ENCODE results near the gene KAT14.
"Not testable (repeated sequence)": the region's sequence is repeated elsewhere in the genome, so short reads cannot be mapped to it uniquely, and the experiment has no call there.

Gene KAT14

GRCh38 chr20:18137412-18138265 is at the start of gene KAT14, which contains the start of gene PET117:
Gene KAT14, plus strand, starts transcription at chr20:18137863. Its CDS starts 4,798 bp downstream, at chr20:18142661.
Gene PET117, plus strand, starts transcription at chr20:18137863. Its CDS starts 93 bp downstream, at chr20:18137956.
- Mint-ChIP-seq H3K27ac (peak within 1 kb of the TSS; percentile 95), H3K9me3 (no peaks in the 10 kb centered on the region), H3K27me3 (no peaks in the 10 kb centered on the region), H3K4me3 (peak within 1 kb of the TSS; percentile 93), H3K36me3 (peaks cover 8% of the 10 kb centered on the region), H3K4me1 (peaks cover 27% of the 10 kb centered on the region)
- peak; percentile 94 for ATAC-seq

- H3K36me3 Mint-ChIP-seq, H3K9me3 Mint-ChIP-seq, H3K4me1 Mint-ChIP-seq, ATAC-seq, H3K27ac Mint-ChIP-seq, H3K4me3 Mint-ChIP-seq: not testable (repeated sequence)
- peaks cover 40% of the 10 kb centered on the region for H3K27me3 Mint-ChIP-seq
Measured at GRCh38 chr20:18088298-18088697, 49.4 kb upstream of the KAT14 start.

GRCh38 chr20:18088841-18089240 is 48.8 kb upstream of the KAT14 start:
- peaks cover 45% of the 10 kb centered on the region for H3K27me3 Mint-ChIP-seq
- H3K4me1 Mint-ChIP-seq, H3K9me3 Mint-ChIP-seq, H3K36me3 Mint-ChIP-seq, H3K27ac Mint-ChIP-seq, H3K4me3 Mint-ChIP-seq, ATAC-seq: not testable (repeated sequence)

GRCh38 chr20:18090044-18090443 is 47.6 kb upstream of the KAT14 start:
- Mint-ChIP-seq H3K27me3 (peaks cover 46% of the 10 kb centered on the region), H3K36me3 (no peaks in the 10 kb centered on the region), H3K27ac (no peak overlapping the region), H3K9me3 (no peaks in the 10 kb centered on the region), H3K4me1 (no peaks in the 10 kb centered on the region), H3K4me3 (no peak overlapping the region)
- no peak for ATAC-seq

GRCh38 chr20:18090477-18090876 is 47.2 kb upstream of the KAT14 start:
- peaks cover 46% of the 10 kb centered on the region for H3K27me3 Mint-ChIP-seq
- no peak overlapping the region for H3K4me3 Mint-ChIP-seq
- no peaks in the 10 kb centered on the region for H3K9me3 Mint-ChIP-seq
- no peak overlapping the region for H3K27ac Mint-ChIP-seq
- ATAC-seq = no peak
- no peaks in the 10 kb centered on the region for H3K4me1 Mint-ChIP-seq
- H3K36me3 Mint-ChIP-seq = no peaks in the 10 kb centered on the region

- ATAC-seq = no peak
- Mint-ChIP-seq H3K9me3 (no peaks in the 10 kb centered on the region), H3K4me3 (no peak overlapping the region), H3K27ac (no peak overlapping the region), H3K4me1 (no peaks in the 10 kb centered on the region), H3K27me3 (peaks cover 46% of the 10 kb centered on the region), H3K36me3 (no peaks in the 10 kb centered on the region)
Measured at GRCh38 chr20:18091623-18092022, 46.0 kb upstream of the KAT14 start.

- ATAC-seq = no peak
- H3K27me3 Mint-ChIP-seq = peaks cover 46% of the 10 kb centered on the region
- no peaks in the 10 kb centered on the region for H3K9me3 Mint-ChIP-seq
- H3K36me3 Mint-ChIP-seq = no peaks in the 10 kb centered on the region
- H3K4me3 Mint-ChIP-seq = no peak overlapping the region
- H3K4me1 Mint-ChIP-seq = no peaks in the 10 kb centered on the region
- H3K27ac Mint-ChIP-seq = no peak overlapping the region
Measured at GRCh38 chr20:18092890-18093289, 44.8 kb upstream of the KAT14 start.

- no peak overlapping the region for H3K4me3 Mint-ChIP-seq
- H3K27ac Mint-ChIP-seq = no peak overlapping the region
- no peak for ATAC-seq
- H3K4me1 Mint-ChIP-seq = no peaks in the 10 kb centered on the region
- H3K36me3 Mint-ChIP-seq = no peaks in the 10 kb centered on the region
- no peaks in the 10 kb centered on the region for H3K9me3 Mint-ChIP-seq
- peaks cover 41% of the 10 kb centered on the region for H3K27me3 Mint-ChIP-seq
Measured at GRCh38 chr20:18093388-18093787, 44.3 kb upstream of the KAT14 start.

GRCh38 chr20:18094191-18094590 is 43.5 kb upstream of the KAT14 start:
- Mint-ChIP-seq H3K27me3 (peaks cover 33% of the 10 kb centered on the region), H3K27ac (no peak overlapping the region), H3K9me3 (no peaks in the 10 kb centered on the region), H3K4me1 (no peaks in the 10 kb centered on the region), H3K4me3 (no peak overlapping the region), H3K36me3 (no peaks in the 10 kb centered on the region)
- no peak for ATAC-seq

GRCh38 chr20:18100569-18100968 is 37.1 kb upstream of the KAT14 start:
- peaks cover 26% of the 10 kb centered on the region for H3K27me3 Mint-ChIP-seq
- H3K27ac Mint-ChIP-seq, H3K4me3 Mint-ChIP-seq, H3K9me3 Mint-ChIP-seq, H3K36me3 Mint-ChIP-seq, ATAC-seq, H3K4me1 Mint-ChIP-seq: not testable (repeated sequence)

- Mint-ChIP-seq H3K27me3 (peaks cover 26% of the 10 kb centered on the region), H3K36me3 (no peaks in the 10 kb centered on the region), H3K4me1 (no peaks in the 10 kb centered on the region), H3K27ac (no peak overlapping the region), H3K9me3 (no peaks in the 10 kb centered on the region), H3K4me3 (no peak overlapping the region)
- no peak for ATAC-seq
Measured at GRCh38 chr20:18101125-18101810, 36.4 kb upstream of the KAT14 start.

- peaks cover 5% of the 10 kb centered on the region for H3K9me3 Mint-ChIP-seq
- H3K36me3 Mint-ChIP-seq = no peaks in the 10 kb centered on the region
- H3K4me1 Mint-ChIP-seq = no peaks in the 10 kb centered on the region
- peaks cover 31% of the 10 kb centered on the region for H3K27me3 Mint-ChIP-seq
- no peak overlapping the region for H3K27ac Mint-ChIP-seq
- no peak overlapping the region for H3K4me3 Mint-ChIP-seq
- ATAC-seq = no peak
Measured at GRCh38 chr20:18103497-18103896, 34.2 kb upstream of the KAT14 start.

- H3K27ac Mint-ChIP-seq = no peak overlapping the region
- no peak overlapping the region for H3K4me3 Mint-ChIP-seq
- H3K27me3 Mint-ChIP-seq = peaks cover 5% of the 10 kb centered on the region
- H3K9me3 Mint-ChIP-seq = peaks cover 6% of the 10 kb centered on the region
- no peaks in the 10 kb centered on the region for H3K36me3 Mint-ChIP-seq
- no peak for ATAC-seq
- H3K4me1 Mint-ChIP-seq = no peaks in the 10 kb centered on the region
Measured at GRCh38 chr20:18108326-18108725, 29.3 kb upstream of the KAT14 start.

GRCh38 chr20:18128574-18128973 is 9.1 kb upstream of the KAT14 start:
- H3K36me3 Mint-ChIP-seq, H3K9me3 Mint-ChIP-seq, H3K27ac Mint-ChIP-seq, ATAC-seq, H3K4me1 Mint-ChIP-seq, H3K4me3 Mint-ChIP-seq: not testable (repeated sequence)
- H3K27me3 Mint-ChIP-seq = peaks cover 11% of the 10 kb centered on the region

- ATAC-seq = no peak
- Mint-ChIP-seq H3K36me3 (no peaks in the 10 kb centered on the region), H3K4me3 (no peak overlapping the region)
Measured at GRCh38 chr20:18132663-18133062, 5.0 kb upstream of the KAT14 start.

GRCh38 chr20:18133962-18134361 is 3.7 kb upstream of the KAT14 start:
- H3K27ac Mint-ChIP-seq = no peak overlapping the region
- H3K4me1 Mint-ChIP-seq = peaks cover 9% of the 10 kb centered on the region
- ATAC-seq = no peak
- no peak overlapping the region for H3K4me3 Mint-ChIP-seq
- no peaks in the 10 kb centered on the region for H3K36me3 Mint-ChIP-seq
- no peaks in the 10 kb centered on the region for H3K27me3 Mint-ChIP-seq
- H3K9me3 Mint-ChIP-seq = peaks cover 3% of the 10 kb centered on the region

More at GRCh38 chr20:18132663-18133062, 5.0 kb upstream of the KAT14 start:
- H3K9me3 Mint-ChIP-seq = peaks cover 3% of the 10 kb centered on the region
- no peaks in the 10 kb centered on the region for H3K27me3 Mint-ChIP-seq
- H3K27ac Mint-ChIP-seq = no peak overlapping the region
- peaks cover 10% of the 10 kb centered on the region for H3K4me1 Mint-ChIP-seq
